NCI-H187 (cell line): ENCODE results near the gene SPATS1.
"Not testable (repeated sequence)": the region's sequence is repeated elsewhere in the genome, so short reads cannot be mapped to it uniquely, and the experiment has no call there.

ENCODE experiments used
- DNase-seq, 2 experiments: peaks; one replicate each; lab custom pipeline; 2025; lab: John Stamatoyannopoulos, UW

Gene SPATS1

DNA sequence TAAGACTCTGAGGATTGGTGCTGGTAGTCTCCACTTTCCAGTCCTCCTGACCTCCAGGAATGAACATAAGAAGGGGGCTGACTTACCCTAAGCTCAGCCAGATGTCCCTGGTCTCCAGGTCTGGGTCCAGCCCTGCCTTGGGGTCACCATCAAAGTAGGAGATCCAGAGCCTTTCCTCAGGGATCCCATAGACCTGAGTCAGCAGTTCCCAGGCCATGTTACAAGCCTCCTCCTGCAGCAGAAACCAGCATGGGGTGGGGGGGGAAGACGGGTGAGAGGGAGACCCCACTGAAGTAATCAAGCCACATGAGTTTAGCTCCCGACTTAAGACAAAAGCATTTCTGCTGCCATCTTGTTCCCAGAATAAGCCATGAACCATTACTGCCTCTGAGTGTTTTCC is 31.1 kb upstream of the SPATS1 start:
- DNase-seq, result no peak

DNA sequence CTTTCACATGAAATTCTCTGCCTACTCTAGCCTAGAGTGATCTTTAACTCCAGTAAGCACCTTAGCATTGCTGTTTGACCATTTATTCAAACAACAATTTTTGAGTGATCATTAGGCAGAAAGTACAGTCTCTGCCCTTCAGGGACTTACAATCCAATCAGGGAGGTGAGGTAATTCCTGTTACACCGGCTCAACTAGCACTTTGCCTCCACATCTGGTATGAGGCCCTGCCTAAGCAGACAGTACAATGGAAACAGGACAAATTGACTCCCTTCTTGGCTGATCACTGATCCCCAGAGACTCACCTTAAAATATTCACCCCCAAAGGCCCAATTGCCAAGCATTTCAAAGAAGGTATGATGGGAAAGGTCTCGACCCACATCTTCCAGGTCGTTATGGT is 30.7 kb upstream of the SPATS1 start:
- no peak for DNase-seq

DNA sequence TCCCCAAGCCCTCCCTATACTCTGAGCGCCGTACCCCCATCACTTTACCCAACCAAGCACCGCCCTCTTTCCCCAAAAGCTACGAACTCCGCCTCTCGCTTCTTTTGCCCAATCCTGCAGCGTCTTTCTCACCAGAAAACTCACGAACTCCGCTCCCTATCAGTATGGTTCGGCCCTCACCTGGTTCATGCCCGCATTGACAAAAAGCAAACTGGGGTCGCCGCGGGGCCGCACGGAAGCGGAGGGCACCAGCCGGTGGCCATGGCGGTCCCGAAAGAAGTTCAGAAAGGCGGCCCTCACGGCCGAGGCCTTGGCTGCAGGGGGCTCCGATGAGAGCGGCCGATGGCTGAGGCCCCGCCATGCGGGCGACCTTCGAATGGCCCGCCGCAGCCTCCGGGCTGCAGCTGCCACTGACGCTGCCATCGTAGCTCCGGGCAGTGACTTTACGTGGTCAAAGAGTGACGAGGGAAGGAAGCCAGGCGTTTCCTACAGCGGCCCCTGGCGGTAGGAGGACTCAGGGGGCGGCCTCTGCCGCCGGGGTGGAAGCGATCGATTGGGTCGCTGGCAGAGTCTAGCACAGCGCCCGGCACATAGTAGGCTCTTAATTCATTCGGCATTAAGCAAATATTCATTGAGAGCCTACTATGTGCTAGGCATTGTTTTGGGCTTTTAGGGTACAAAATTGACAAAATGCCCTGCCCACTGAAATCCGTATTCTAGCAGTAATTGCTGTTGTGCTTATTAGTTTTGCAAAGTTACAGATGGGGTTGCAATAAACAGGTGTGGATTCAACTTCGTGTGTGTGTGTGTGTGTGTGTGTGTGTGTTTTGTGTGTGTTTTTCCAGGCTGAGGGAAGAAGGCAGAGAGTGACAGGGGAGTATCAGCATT is 29.3 kb upstream of the SPATS1 start, which contains the start of gene AARS2:
Gene AARS2 (minus strand): TSS at position 447 of the 888 bp plus-strand sequence. CDS start 24 bp downstream, at position 423.
- DNase-seq, result peak; percentile 68 to 75

DNA sequence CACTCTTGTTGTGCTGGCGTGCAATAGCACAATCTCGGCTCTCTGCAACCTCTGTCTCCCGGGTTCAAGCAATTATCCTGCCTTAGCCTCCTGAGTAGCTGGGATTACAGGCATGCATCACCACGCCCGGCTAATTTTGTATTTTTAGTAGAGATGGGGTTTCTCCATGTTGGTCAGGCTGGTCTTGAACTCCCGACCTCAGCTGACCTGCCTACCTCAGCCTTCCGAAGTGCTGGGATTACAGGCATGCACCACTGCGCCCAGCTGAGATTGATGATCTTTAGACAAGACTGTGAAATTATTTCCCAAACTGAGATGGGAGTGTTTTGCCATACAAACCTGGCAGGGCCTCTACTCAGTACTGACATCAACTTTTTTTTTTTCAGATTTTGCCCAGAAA is 27.8 kb upstream of the SPATS1 start:
- DNase-seq, result not testable (repeated sequence)

DNA sequence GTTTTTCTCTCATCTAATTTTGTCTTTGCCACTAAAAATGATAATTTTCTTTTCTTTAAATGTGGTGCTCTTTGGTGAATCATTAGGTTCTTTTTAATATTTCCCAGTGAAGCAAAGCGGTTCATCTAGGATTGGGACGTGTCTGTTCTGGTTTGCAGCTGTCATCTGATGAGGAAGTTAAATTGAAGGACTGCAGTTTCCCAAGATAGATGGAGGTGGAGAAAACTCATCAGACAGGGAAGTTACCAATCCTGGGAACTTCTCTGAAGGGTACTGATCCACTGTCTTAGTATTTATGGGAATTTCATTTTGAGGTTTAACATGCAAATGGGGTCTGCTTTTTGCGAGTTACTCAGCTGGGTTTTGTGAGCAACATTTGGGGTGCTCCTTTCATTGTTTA is 26.9 kb upstream of the SPATS1 start:
- DNase-seq, result no peak

DNA sequence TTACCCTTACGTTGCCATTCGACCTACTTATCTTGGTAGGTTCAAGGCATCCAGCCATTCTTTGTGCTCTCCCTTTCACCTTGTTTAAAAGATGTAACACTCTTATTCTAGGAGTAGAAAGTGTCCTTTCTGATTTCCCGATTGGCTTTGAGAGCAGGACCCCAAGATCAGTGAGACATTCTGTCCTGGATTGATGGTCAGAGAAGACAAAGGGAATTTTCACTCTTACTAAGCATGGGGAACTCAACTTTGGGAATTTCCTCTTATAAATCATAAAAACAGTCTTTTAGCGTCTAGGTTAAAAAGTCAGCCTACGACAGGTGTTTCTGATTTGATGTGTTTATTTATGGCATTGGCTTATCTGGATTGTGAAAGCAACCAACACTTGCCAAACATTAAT is 26.5 kb upstream of the SPATS1 start:
- DNase-seq, result no peak

DNA sequence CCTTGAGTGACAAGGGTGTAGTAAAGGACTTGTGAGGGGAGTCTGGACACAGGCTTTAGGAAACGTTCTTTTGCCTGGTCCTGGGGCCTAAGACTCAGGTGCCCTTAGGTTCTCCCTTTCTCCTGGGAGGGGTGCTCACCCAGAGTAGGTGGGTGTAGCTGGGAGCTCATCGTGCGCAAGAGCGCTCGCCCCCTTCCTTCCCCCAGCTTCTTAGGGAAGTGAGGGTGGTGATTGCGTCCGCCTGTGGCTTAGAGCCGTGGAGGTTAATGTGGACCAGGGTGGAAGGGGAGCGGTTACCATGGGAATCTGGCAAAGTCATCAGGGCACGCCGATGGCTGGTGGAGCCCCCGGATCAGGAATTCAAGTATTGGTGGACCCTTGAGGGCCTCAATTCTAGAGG is 26.0 kb upstream of the SPATS1 start:
- no peak for DNase-seq

DNA sequence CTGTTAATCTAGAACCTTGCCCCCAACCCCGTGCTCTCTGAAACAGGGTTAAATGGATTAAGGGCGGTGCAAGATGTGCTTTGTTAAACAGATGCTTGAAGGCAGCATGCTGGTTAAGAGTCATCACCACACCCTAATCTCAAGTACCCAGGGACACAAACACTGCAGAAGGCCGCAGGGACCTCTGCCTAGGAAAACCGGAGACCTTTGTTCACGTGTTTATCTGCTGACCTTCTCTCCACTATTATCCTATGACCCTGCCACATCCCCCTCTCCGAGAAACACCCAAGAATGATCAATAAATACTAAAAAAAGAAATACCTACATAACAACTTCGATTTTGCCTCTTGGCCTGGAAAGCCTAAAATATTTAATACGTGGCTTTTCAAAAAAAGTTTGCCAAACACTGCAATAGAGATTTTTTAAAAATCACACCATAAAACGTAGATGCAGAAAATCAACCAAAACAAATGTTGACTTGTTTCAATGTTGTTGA is 25.3 kb upstream of the SPATS1 start:
- DNase-seq, result not testable (repeated sequence)

DNA sequence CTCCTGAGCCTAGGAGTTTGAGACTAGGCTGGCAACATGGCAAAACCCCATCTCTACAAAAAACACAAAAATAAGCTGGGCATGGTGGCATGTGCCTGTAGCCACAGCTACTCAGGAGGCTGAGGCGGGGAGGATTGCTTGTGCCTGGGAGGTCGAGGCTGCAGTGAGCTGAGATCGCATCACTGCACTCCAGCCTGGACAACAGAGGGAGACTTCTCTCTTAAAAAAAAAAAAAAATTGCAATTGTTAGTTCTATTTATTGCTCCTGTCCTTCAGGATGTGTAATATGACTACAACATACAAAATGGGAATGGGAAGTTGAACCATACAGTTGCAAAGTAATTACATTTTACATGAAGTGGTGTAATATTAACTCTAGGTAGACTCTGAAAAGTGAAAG is 21.2 kb upstream of the SPATS1 start:
- DNase-seq, result no peak

DNA sequence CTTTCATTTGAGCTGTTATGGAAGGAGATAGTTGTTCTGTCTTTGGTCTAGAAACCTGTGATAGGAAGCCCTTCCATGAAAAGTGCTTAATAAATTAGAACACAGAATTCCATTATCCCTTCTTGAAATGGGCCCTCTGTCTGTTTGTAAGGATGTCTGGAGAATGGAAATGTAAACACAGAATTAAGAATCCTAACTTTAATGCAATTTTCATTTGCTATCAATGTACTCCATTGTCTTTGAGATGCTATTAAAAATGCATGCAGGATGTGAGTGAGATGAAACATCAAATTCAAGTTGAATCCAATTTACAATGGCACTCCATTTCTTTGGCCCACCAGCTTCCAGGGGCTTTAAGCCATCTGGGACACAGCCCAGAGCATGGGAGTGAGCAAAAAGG is 15.4 kb upstream of the SPATS1 start:
- no peak for DNase-seq

DNA sequence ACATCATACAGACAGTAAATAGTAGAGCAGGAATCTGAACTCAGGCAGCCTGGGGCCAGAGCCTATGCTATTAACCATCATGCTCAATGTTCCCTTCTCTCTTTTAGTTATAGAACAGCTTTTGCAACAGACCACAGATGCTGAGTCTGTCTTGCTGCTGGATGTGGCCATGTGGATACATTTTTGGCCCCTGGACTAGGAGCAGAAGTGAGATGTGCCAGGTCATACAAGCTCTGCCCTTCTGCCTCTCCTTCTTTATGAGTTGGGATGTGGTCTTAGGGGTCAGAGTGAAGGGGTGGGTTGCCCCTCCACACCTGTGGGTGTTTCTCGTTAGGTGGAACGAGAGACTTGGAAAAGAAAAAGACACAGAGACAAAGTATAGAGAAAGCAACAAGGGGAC is 14.7 kb upstream of the SPATS1 start:
- DNase-seq, result no peak

DNA sequence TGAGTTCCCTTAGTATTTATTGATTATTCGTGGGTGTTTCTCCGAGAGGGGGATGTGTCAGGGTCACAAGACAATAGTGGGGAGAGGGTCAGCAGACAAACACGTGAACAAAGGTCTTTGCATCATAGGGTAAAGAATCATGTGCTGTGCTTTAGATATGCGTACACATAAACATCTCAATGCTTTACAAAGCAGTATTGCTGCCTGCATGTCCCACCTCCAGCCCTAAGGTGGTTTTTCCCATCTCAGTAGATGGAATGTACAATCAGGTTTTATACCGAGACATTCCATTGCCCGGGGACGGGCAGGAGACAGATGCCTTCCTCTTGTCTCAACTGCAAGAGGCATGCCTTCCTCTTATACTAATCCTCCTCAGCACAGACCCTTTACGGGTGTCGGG is 14.2 kb upstream of the SPATS1 start:
- not testable (repeated sequence) for DNase-seq

DNA sequence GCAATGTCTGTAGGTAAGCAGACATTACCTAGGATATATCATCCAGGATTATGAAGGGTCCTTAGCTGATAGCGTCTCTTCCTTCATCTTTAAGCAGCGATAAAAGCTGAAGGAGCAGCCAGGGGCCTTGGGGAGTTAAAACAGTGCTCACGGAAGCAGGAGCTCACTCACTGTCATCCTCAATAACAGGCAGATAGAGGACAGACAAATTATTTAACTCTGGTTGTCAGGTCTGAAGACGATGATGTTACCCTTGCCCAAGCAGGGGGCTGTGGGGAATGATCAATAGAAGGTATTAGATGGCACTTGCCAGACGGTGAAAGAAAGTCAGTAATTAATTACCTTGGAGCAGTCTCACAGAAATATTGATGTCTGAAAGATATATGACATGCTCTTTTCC is 12.6 kb upstream of the SPATS1 start:
- DNase-seq, result no peak

DNA sequence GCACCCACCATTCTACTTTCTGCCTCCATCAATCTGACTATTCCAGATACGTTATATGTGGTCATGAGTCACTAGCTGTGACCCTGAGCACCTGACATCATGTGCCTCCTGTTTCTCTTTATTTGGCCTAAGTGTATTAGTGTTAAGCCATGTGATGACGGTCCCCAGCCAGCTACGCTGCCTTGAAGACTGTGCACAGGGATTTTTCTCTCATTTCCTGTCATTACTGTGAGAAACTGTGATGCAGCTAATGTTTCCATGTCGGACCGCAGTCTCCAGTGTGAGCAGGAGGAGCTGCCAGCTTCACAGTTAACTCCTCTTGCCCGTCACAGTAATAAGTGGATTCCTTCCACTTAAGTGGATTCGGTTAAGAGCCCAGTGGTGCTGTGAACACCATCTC is 9.9 kb upstream of the SPATS1 start:
- DNase-seq, result peak in 1 of 2 experiments; percentile 72

DNA sequence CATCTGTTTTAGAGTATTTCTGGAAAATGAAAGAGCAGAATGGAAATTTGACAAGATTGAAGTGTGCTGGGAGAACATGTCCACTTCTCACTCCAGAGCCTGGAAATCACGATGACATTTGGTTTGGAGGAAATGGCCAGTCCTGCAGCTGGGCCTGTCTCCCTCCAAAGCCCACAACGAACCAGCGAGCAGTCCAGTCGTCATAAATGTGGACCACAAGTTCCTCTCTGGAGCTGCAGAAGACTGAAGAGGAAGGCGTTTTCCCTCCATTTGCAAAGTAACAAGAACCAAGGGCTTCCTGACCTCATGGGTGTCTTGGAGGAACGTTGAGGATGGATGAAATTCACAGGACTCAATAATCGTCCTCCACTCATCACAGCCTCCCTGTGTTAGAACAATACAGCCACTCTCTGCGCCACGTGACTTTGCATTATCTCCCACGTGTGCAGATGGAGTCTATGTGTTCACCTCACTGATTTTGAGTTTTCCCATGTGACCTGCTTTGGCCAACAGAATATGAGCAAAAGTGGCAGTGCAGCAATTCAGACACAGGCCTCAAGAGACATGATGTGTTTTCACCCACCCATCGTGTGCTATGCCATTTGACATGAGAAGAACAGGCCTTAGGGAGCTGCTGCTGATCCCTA is 9.1 kb upstream of the SPATS1 start:
- DNase-seq, result no peak

DNA sequence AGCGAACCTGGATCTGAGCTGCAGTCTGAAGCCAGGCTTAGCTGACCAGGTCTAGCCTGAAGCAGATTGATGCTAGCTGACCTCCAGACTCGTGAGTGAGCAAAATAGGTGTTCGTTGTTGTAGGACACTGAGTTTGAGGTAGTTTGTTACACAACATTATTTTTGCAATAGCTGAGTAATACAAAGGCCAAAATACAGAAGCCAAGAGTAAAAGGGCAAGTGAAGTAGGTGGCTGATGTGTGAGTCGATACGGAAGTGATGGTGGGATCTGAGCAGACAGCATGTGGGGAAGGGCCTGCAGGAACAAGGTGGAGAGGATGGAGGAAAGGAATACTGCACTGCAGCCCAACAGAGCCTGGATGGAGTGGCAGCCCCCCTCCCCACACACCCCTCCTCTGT is 8.5 kb upstream of the SPATS1 start:
- no peak for DNase-seq

DNA sequence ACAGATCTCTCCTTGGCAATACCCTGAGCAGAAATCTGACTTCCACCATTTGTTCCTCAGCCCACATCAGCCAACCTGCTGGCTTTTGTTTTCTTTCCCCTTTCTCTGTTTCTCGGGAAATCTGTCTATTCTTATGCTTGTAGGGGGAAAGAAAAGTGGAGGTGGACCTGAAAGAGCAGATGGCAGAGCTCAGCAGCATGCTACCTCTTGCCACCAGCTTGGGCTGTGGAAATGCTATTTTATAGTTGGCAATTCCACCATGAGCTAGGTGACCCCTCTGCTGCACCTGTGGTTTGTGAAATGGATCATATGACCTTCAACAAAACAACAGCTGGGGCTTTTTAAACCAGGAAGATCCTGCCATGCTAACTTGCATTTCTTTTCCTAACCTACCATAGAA is 6.8 kb upstream of the SPATS1 start:
- no peak for DNase-seq

DNA sequence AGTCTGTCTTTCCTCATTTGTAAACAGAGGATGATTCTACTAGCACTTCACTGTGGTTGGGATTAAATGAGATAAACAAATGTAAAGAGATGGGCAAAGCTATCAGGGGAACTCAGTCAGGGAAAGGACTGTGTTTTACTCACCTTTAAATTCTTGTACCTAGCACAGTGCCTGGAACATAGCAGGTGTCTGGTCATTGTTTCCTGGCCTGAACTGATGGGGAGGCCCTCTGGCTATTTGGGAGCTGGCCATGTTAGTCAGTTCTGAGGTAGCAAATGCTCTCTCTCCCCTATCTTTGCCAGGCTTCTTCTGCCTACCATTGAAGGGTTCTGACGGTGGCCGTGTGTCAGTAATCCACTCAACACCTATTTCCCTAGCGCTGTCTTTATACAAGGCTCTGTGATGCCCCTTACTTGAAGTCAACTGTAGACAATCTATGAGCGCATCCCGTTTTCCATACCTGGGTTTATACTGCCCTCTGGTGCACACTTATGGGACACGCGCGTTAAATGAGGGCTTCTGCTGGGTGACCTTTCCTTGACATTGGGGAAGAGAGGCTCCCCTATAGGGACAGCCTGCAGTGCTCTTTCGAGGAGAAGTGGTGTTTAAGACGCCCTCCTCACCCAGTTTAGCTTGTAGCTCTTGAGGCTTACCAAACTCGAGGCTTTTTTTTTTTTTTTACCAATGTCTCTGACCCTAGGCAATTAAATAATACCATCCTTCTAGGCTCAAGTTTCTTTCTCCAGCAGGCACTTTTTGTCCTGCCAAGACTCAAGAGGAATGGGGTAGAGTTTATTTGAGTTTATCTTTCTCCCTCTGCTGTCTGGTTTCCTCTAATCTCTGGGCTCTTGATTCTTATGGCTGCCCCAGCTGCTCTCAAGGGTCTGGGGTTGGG is 4.0 kb upstream of the SPATS1 start:
- DNase-seq, result peak; percentile 37 to 70

DNA sequence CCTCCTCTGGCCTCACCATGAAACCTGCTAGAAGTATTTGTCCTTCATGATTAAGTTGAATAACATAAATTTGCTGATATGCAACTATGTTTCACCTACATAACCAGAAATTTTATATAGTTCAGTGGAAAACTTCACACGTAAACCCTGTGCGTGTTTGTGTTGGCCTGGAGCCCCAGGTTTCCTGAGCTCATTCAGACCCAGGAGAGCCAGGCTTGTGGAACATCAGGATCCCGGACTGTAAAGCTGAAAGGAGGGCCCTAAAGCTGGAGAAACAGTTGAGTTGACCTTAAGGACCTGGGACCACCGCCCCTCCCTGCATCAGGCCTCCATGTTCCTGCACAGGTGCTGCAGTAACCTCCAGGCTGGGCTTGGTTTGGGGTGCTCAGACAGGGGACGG is 3.1 kb upstream of the SPATS1 start:
- DNase-seq, result no peak

DNA sequence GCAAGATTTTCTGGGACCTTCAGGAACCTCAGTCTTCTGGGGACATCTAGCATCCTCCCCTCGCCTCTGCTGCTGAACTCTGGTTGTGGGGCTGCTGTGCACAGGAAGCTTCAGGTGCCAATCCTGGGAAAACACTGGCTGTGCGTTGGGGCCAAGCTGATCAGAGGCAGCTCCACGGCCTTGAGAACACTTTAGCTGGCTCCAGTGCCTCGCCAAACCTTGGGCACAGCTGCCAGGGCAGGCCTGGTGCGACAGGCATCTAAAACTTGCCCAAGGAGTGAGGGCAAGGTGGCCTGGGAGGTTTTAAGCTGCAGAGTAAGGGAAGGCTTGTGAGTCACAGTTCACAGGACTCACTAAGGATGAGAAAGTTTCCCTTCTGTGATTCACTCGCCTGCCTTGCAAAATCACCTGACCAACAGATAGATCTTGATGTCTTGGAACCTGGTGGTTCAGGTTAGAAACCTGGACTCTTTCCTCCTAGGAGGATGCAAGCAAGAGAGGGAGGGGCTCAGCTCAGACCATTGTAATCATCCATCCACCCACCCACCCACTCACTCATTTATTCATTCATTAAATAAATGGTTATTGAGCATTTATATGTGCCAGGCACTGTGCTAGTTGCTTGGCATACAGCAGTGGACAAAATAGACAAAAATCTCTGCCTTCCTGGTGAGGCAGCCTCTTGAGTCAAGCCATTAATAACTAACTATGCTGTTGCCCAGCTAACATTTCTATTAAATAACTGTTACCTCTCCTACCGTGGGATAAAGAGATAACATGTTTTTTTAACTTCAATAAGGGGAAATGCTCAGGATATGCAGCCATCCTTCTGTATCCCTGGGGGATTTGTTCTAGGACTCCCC is 2.5 kb upstream of the SPATS1 start:
- DNase-seq, result no peak
